ENCODE results near the gene DRD5.

The DRD5 gene

DNA sequence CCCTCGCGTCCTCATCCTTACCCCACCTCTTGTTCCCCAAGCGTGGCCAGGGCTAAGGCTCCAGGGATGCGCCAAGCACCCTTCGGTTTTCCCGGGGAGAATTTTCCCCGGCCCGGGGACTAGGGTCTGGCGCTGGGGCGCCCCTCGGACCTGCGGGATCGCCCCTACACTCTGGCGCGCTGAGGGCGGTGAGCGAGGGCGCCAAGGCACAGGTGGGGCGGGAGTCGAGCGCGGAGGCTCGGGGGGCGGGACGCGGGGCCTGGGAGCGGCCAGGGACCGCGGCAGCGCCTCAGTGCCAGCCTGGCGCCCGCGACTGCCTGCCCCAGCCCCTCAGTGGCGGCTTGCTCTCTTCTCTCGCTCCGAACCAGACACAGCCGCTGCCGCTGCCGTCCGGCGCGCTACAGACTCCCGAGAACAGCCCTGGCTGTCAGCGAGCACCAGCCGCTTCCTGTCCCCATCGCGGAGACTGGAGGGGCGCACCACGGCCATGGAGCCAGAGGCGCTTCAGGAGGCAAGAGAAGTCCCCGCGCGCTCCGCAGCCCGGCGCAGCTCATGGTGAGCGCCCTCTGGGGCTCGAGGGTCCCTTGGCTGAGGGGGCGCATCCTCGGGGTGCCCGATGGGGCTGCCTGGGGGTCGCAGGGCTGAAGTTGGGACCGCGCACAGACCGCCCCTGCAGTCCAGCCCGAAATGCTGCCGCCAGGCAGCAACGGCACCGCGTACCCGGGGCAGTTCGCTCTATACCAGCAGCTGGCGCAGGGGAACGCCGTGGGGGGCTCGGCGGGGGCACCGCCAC, at the start of gene DRD5:
Gene DRD5, plus strand, starts transcription at position 292 of the 793 bp plus-strand sequence. Its CDS starts 396 bp downstream, at position 688.
- TF ChIP-seq GATA3 (IDR thresholded peaks at IDR 0.05; ENCODE audit: low read depth, low read length) (no peak), GATA2 (IDR thresholded peaks at IDR 0.05; ENCODE audit: low read depth, low read length) (no peak)

DNA sequence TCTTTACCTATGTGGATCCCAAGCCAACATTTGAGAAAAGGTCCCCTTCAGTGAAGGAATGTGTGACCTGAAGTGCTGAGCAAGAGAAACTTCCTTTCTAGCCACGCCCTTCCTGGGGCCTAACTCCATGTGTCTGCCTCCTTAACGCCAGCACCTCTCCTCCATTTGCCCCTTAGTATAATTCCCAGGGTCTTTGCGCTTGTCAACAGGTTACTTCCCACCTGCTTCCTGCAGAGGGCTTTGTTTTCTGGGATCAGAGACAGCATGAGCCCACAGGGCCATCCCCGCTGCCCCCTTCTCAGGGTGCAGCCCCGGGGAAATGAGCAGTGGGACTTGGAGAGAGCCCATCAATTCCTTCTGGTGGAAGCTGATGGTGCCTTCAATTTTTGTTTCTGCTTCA, 45.9 kb upstream of the DRD5 start:
- no peak for TF ChIP-seq GATA2 (IDR thresholded peaks at IDR 0.05; ENCODE audit: low read depth, low read length)
- TF ChIP-seq GATA3 (IDR thresholded peaks at IDR 0.05; ENCODE audit: low read depth, low read length), result no peak

DNA sequence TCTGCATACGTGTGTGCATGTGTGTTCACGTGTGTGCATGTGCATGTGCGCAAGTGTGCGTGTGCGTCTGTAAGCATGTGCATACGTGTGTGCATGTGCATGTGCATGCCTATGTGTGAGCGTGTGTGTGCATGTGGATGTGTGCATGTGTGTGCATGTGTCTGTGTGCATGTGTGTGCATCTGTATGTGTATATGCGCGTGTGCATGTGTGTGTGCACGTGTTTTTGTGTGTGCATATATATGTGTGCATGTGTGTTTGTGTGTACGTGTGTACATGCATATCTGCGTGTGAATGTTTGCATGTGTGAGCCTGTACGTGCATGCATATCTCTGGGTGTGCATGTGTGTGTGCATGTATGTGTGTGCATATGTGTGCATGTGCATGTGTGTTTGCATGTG, 35.7 kb upstream of the DRD5 start:
- TF ChIP-seq GATA3 (IDR thresholded peaks at IDR 0.05; ENCODE audit: low read depth, low read length) (no peak), GATA2 (IDR thresholded peaks at IDR 0.05; ENCODE audit: low read depth, low read length) (no peak)

DNA sequence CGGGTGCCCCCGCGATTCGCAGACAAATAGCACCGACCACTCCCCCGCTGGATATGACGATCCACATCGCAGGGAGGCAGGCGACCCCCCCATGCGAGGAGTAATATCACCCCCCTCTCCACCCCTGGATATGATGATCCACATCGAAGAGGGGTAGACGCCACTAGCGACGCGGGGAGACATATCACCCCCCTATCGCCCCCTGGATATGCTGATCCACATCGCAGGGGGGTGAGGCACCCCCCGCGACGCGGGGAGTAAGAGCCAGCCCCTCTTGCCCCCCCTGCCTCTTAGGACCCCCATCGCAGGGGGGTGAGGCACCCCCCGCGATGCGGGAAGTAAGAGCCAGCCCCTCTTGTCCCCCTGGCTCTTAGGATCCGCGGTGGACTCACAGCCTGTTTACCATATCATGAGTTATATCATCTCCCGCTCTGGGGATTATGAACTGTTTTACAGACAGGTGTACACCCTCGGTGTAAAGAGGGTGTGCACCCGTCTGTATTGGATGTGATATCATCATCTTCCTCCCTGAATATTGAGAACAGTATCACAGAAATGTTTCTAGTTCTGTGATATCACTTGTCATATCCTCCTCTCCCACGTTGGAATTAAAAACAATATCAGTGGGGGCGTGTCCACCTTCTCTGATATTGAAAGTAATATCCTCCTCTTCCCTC, 22.7 kb upstream of the DRD5 start:
- TF ChIP-seq GATA3 (IDR thresholded peaks at IDR 0.05; ENCODE audit: low read depth, low read length) (no peak), GATA2 (IDR thresholded peaks at IDR 0.05; ENCODE audit: low read depth, low read length) (no peak)

DNA sequence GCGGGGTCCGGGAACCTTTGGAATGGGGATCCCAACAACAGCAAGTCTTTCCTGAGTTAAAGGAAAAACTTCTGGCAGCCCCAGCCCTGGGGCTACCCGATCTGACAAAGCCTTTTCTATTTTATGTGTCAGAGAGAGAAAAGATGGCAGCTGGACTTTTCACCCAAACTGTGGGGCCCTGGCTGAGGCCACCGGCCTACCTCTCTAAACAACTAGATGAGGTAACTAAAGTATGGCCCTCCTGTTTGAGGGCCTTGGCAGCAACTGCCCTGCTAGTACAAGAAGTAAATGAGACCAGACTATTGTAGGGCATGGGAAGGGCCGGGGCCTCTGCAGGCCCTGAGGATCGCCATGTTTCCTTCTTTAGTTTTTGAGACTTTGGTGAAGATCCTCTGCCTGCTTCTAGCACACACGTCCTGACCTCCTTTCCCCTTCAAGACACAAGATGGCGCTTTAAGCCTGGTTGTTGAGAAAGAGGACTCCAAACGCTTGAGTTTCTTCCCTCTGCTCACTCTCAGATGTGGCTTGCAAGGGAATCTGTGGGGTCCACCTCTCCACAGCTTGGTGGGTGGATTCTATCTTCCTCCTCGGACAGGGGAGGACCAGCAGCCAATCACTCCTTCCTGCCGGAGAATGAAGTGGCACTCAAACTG, 18.5 kb upstream of the DRD5 start:
- TF ChIP-seq GATA2 (IDR thresholded peaks at IDR 0.05; ENCODE audit: low read depth, low read length) (no peak), GATA3 (IDR thresholded peaks at IDR 0.05; ENCODE audit: low read depth, low read length) (no peak)

DNA sequence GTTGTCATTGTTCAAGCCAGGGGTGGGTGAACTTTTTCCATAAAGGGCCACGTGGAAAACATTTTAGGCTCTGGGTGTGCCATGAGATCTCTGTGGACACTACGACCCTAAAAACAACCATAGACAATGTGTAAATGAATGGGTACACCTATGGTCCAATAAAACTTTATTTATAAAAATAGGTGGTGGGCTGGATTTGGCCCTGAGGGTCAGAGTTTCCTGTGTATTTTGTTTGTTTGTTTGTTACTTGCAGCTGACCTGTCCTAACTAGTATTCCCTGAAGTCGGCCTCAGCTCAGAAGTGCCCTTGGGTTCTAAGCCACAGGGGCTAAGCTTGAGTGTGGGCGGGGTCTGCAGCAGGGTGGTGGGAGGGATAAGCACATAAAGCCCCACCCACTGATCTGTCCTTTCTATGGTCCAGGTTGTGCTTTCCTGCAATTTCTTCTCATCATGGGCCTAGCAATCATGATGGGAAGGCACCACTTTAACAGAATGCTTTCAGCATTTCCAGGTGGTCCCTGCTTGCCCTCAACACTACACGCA, 17.2 kb upstream of the DRD5 start:
- TF ChIP-seq GATA3 (IDR thresholded peaks at IDR 0.05; ENCODE audit: low read depth, low read length) (no peak), GATA2 (IDR thresholded peaks at IDR 0.05; ENCODE audit: low read depth, low read length) (no peak)

DNA sequence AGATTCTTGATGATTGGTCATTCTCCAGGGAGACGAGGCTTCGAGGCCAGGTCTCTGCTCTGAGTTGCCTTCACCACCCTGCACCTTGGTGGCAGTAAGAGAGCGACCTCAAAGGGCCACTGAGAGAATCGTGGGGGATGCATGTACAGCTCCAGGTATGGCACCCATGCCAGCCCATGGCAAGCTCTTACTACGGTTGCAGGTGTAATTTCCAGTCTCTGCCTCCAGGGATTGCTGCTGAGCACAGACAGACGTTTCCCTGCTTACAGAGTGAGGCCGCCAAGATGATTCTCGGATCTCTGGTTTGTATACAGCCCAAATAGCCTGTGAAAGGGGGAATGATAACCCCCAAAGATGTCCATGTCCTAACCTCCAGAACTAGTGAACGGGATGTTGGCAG, 16.3 kb upstream of the DRD5 start:
- TF ChIP-seq GATA2 (IDR thresholded peaks at IDR 0.05; ENCODE audit: low read depth, low read length) (no peak), GATA3 (IDR thresholded peaks at IDR 0.05; ENCODE audit: low read depth, low read length) (no peak)

DNA sequence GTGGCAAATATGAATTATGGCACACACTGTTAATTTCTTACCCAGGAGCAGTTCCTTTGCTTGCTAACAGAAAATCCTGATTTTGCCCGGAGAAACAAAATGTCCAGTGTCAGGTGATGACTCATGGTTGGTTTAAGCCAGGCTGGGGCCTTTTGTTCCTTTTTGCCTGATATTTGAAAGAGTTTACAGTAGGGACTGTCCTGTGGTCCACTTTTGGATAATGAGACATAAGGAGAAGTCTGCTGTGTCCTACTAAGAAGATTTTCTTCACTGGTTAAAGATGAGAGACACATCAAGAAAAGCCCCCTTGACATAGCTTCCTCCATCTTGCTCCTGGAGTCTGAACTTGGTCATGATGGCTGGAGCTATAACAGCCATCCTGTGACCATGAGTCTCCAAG, 12.1 kb upstream of the DRD5 start:
- TF ChIP-seq GATA2 (IDR thresholded peaks at IDR 0.05; ENCODE audit: low read depth, low read length) (no peak), GATA3 (IDR thresholded peaks at IDR 0.05; ENCODE audit: low read depth, low read length) (no peak)

DNA sequence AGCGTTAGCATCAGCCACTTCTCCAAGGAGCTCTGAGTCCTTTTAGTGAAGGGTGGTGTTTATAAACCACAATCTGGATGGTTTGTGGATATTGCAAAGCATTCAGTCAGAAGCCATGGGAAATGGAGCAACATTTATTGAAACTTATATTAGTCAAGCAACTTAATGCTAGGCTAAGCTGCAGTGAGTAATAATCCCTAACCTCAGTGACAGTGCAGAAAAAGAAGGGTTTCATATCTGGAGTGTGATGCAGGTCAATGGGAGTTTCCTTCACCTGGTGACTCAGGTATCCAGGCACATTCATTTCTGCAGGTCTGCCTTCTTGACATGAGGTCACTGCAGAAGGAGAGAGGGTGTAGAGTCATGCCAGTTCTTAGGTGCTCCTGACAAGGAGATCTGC, 10.4 kb upstream of the DRD5 start:
- no peak for TF ChIP-seq GATA2 (IDR thresholded peaks at IDR 0.05; ENCODE audit: low read depth, low read length)
- no peak for TF ChIP-seq GATA3 (IDR thresholded peaks at IDR 0.05; ENCODE audit: low read depth, low read length)

DNA sequence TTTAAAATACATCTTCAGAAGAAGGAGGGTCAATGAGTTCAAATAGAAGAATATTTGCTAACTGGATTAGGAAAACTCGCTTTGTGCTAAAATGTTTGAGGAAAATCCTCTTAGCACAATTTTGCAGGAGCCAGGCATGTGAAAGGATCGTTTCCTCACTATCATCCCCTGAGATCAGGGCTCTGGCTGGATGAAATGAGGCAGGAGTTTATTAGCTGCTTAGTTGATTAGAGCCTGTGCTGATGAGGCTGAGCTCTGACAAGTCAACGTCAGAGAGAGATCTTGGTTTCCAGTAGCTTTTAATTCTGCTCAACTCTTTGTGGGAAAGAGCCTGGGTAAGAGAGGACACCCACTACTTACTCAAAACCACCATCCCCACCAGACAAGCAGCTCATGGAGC, 8.0 kb upstream of the DRD5 start:
- TF ChIP-seq GATA3 (IDR thresholded peaks at IDR 0.05; ENCODE audit: low read depth, low read length) (no peak), GATA2 (IDR thresholded peaks at IDR 0.05; ENCODE audit: low read depth, low read length) (peak; percentile 61; the same call in 1 of the 2 replicates)

DNA sequence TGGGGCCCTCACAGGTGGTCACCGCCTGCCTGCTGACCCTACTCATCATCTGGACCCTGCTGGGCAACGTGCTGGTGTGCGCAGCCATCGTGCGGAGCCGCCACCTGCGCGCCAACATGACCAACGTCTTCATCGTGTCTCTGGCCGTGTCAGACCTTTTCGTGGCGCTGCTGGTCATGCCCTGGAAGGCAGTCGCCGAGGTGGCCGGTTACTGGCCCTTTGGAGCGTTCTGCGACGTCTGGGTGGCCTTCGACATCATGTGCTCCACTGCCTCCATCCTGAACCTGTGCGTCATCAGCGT, 652 bp downstream of the DRD5 start:
- TF ChIP-seq GATA2 (IDR thresholded peaks at IDR 0.05; ENCODE audit: low read depth, low read length), result no peak
- no peak for TF ChIP-seq GATA3 (IDR thresholded peaks at IDR 0.05; ENCODE audit: low read depth, low read length)

DNA sequence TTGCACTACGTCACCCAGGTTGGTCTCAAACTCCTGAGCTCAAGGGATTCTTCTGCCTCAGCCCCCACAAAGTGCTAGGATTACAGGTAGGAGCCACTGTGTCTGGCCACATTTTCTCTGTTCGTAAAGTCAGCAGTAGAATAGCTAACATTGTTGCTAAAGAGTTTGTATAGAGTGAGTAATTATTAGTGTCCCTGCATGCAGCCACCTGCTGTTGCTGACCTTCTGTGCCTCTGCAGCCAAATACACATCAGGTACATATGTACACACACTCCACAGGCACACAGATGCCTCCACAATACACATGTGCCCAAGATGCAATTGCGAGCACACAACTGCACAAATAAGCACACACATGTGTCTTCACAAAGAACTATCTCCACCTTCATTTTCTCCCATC, 10.9 kb downstream of the DRD5 start:
- TF ChIP-seq GATA3 (IDR thresholded peaks at IDR 0.05; ENCODE audit: low read depth, low read length) (no peak), GATA2 (IDR thresholded peaks at IDR 0.05; ENCODE audit: low read depth, low read length) (no peak)

DNA sequence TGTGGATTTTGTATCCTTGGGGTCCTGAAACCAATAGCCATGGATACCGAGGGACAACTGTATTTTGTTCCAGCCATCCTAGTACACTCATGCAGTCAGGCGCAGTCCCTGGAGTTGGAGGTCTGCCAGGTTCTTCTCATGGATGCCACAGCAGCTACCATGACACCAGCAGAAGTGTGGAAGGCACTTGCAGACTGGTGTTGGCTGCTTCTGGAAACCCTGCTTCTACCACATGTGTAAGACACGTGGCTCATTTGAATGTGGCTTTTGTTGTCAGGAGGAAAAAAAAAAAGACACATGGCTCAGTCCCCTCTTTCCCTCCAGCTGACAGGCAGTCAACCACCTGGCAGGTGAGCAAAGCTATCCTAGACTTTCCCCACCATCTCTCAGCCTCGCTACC, 19.4 kb downstream of the DRD5 start:
- TF ChIP-seq GATA2 (IDR thresholded peaks at IDR 0.05; ENCODE audit: low read depth, low read length), result no peak
- no peak for TF ChIP-seq GATA3 (IDR thresholded peaks at IDR 0.05; ENCODE audit: low read depth, low read length)

DNA sequence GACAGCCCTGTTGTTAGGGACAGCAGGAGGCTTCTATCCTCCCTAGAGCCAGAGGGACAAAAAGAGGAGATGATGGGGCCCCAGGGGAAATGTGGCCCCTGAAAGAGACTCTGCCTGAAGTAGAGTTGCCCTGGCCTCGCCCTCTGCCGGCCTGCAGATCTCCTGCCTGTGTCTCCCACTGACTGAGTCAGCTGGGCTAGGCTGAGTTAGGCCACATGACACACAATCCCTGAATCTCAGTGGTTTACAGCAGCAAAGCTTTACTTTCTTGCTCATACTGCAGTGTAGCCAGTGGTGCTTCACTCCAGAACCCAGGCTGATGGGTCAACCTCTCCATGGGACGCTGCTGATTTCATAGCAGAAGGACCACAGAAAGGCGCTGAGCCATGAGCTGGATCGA, 23.5 kb downstream of the DRD5 start:
- TF ChIP-seq GATA2 (IDR thresholded peaks at IDR 0.05; ENCODE audit: low read depth, low read length) (no peak), GATA3 (IDR thresholded peaks at IDR 0.05; ENCODE audit: low read depth, low read length) (no peak)
